GM23338 (cell line): ENCODE results near the gene RHOH. TPM values are rescaled to one million over a fixed set of nuclear protein-coding genes. Genes with fewer than 3 reads are reported as not detected.

Experiments
- ATAC-seq: fragments of 200-7000 bp; cut with Tn5 transposase; 3 replicates; pipeline ENCODE4 v1.9.1; 2020
- DNase-seq: peaks from one replicate; pipeline ENCODE4 v3.0.0-alpha.2; 2015; ENCODE audit warnings: low spot score
- H2AFZ ChIP-seq: fragments of 200-600 bp; sonication (generic); 2 replicates; pipeline ENCODE4 v1.8.0; 2016; ENCODE audit warnings: antibody characterized with exemption, mild to moderate bottlenecking, moderate library complexity
- H3F3A ChIP-seq: fragments of 200-600 bp; sonication (generic); replicated peaks from 2 replicates; pipeline ENCODE4 v1.8.0; 2017; ENCODE audit warnings: antibody characterized with exemption, mixed run types, low read depth
- H3K27ac ChIP-seq: fragments of 200-600 bp; sonication (generic); 2 replicates; pipeline ENCODE4 v1.6.1; 2016; ENCODE audit warnings: low read depth
- H3K27me3 ChIP-seq: fragments of 200-600 bp; sonication (generic); 2 replicates; pipeline ENCODE4 v1.8.0; 2016; ENCODE audit warnings: mild to moderate bottlenecking, mixed run types, moderate library complexity; ENCODE audit not compliant: insufficient read depth
- H3K36me3 ChIP-seq: fragments of 200-600 bp; sonication (generic); 2 replicates; pipeline ENCODE4 v1.8.0; 2016; ENCODE audit warnings: mild to moderate bottlenecking; ENCODE audit not compliant: insufficient read depth
- H3K4me1 ChIP-seq: fragments of 200-600 bp; sonication (generic); 2 replicates; pipeline ENCODE4 v1.8.0; 2016; ENCODE audit warnings: mild to moderate bottlenecking, moderate library complexity; ENCODE audit not compliant: insufficient read depth
- H3K4me2 ChIP-seq: fragments of 200-600 bp; sonication (generic); 2 replicates; pipeline ENCODE4 v1.7.1; 2017; ENCODE audit warnings: mixed run types
- H3K4me3 ChIP-seq: fragments of 200-600 bp; sonication (generic); 2 replicates; pipeline ENCODE4 v1.6.1; 2016; ENCODE audit warnings: mixed run types
- H3K79me2 ChIP-seq: fragments of 200-600 bp; sonication (generic); replicated peaks from 2 replicates; pipeline ENCODE4 v1.8.0; 2017; ENCODE audit warnings: mild to moderate bottlenecking; ENCODE audit not compliant: insufficient read depth
- H3K9me2 ChIP-seq: fragments of 200-600 bp; sonication (generic); 2 replicates; pipeline ENCODE4 v1.8.0; 2017; ENCODE audit not compliant: insufficient read depth
- H4K20me1 ChIP-seq: fragments of 200-600 bp; sonication (generic); replicated peaks from 2 replicates; pipeline ENCODE4 v1.8.0; 2017; ENCODE audit warnings: mild to moderate bottlenecking; ENCODE audit not compliant: insufficient read depth
- H3K27ac Mint-ChIP-seq: 2 replicates; pipeline ENCODE4 v1.8.0; 2020; ENCODE audit warnings: inconsistent platforms, mild to moderate bottlenecking, moderate library complexity, mixed read lengths
- H3K27me3 Mint-ChIP-seq: 3 replicates; pipeline ENCODE4 v1.8.0; 2022; ENCODE audit warnings: low read depth, mild to moderate bottlenecking, moderate library complexity, mixed read lengths, inconsistent platforms; ENCODE audit not compliant: insufficient read depth, poor library complexity
- H3K36me3 Mint-ChIP-seq: 3 replicates; pipeline ENCODE4 v1.8.0; 2021; ENCODE audit warnings: low read depth, mild to moderate bottlenecking, inconsistent platforms, moderate library complexity, mixed read lengths
- H3K4me1 Mint-ChIP-seq: 3 replicates; pipeline ENCODE4 v1.8.0; 2020; ENCODE audit warnings: mild to moderate bottlenecking, inconsistent platforms, mixed read lengths
- H3K4me3 Mint-ChIP-seq: 3 replicates; pipeline ENCODE4 v1.8.0; 2021; ENCODE audit warnings: moderate library complexity, mild to moderate bottlenecking, inconsistent platforms, mixed read lengths
- H3K9me3 Mint-ChIP-seq: 3 replicates; pipeline ENCODE4 v1.8.0; 2020; ENCODE audit warnings: moderate library complexity, mild to moderate bottlenecking, inconsistent platforms, mixed read lengths
- CREB1 ChIP-seq: fragments of 250-450 bp; sonication (Bioruptor Pico); IDR thresholded peaks from 2 replicates; pipeline ENCODE4 v1.5.0; 2020; ENCODE audit warnings: low read depth, mild to moderate bottlenecking, moderate library complexity
- EZH2 ChIP-seq: fragments of 200-600 bp; sonication (generic); IDR thresholded peaks from one replicate; pipeline ENCODE4 v1.8.0; 2017; ENCODE audit warnings: antibody characterized with exemption, mild to moderate bottlenecking, low read depth; ENCODE audit not compliant: unreplicated experiment
- EZH2phosphoT487 ChIP-seq: fragments of 200-600 bp; sonication (generic); IDR thresholded peaks from one replicate; pipeline ENCODE4 v1.8.1; 2018; ENCODE audit warnings: antibody characterized with exemption; ENCODE audit not compliant: unreplicated experiment
- JUNB ChIP-seq: IDR thresholded peaks from one replicate; pipeline ENCODE4 v1.6.1; 2016; ENCODE audit warnings: antibody characterized with exemption; ENCODE audit not compliant: unreplicated experiment
- STAT1 ChIP-seq: IDR thresholded peaks from one replicate; pipeline ENCODE4 v1.6.1; 2016; ENCODE audit warnings: antibody characterized with exemption; ENCODE audit not compliant: unreplicated experiment
- ZNF114 ChIP-seq: fragments of 250-450 bp; sonication (Bioruptor Pico); IDR thresholded peaks from 2 replicates; pipeline ENCODE4 v1.5.0; 2020; ENCODE audit warnings: mild to moderate bottlenecking, moderate library complexity
- polyA plus RNA-seq: library from polyadenylated mRNA; unstranded; fragments of >200 nt; fragmentation: Nextera tagmentation; extraction: Ambion mirVana; gene quantifications from 2 replicates; pipeline ENCODE4 v1.2.1, GENCODE V29; 2016
- total RNA-seq: library from RNA; depleted of rRNA; stranded (reverse); fragments of >200 nt; shearing (Covaris generic); gene quantifications from 2 replicates; pipeline ENCODE4 v1.2.3, GENCODE V29; 2014
- TF ChIP-seq, protein P1 (sequence below): fragments of 250-450 bp; sonication (Bioruptor Pico); IDR thresholded peaks from 2 replicates; pipeline ENCODE4 v1.5.0; 2020; ENCODE audit warnings: mild to moderate bottlenecking, moderate library complexity
- TF ChIP-seq, protein P2 (sequence below), 2 experiments: fragments of 200-600 bp in 1 of 2; sonication (generic) in 1 of 2; conservative IDR thresholded peaks; 2 replicates each; pipeline versions ENCODE4 v1.5.1 to v1.6.1; 2016 to 2017; ENCODE audit warnings: antibody characterized with exemption in 2 of 2, low read depth in 2 of 2, mild to moderate bottlenecking in 2 of 2, moderate library complexity in 1 of 2
- TF ChIP-seq, protein P3 (sequence below): IDR thresholded peaks from one replicate; pipeline ENCODE4 v1.6.1; 2018; ENCODE audit warnings: antibody characterized with exemption; ENCODE audit not compliant: unreplicated experiment

RHOH gene
- total and polyA plus RNA-seq, 2 experiments from 2014 or later: 2.2 to 3.7 TPM

DNA sequence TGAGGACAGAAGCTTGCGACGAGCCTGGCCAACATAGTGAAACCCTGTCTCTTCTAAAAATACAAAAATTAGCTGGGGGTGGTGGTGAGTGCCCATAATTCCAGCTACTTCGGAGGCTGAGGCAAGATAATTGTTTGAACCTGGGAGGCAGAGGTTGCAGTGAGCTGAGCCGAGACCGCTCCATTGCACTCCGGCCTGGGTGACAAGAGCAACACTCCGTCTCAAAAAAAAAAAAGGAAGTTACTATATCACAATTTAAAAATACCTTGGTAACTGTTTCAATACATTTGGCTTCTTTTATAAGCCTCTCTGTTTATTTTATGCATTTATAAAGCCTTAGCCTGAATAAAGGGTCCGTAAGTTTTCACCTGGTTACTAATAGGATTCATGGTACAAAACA, 91.7 kb downstream of the RHOH start:
- Histone ChIP-seq H3F3A (no peaks in the 10 kb centered on the region), H3K27ac (no peak overlapping the region), H3K36me3 (no peaks in the 10 kb centered on the region), H3K27me3 (no peaks in the 10 kb centered on the region), H3K4me1 (no peaks in the 10 kb centered on the region; the same call in 1 of the 2 replicates), H2AFZ (no peak overlapping the region; the same call in 1 of the 2 replicates), H3K4me2 (no peak overlapping the region), H4K20me1 (no peaks in the 10 kb centered on the region), H3K79me2 (no peaks in the 10 kb centered on the region), H3K4me3 (no peak overlapping the region), H3K9me2 (peaks cover 14% of the 10 kb centered on the region; the same call in 1 of the 2 replicates)
- Mint-ChIP-seq H3K4me1 (peaks cover 16% of the 10 kb centered on the region), H3K36me3 (peaks cover 4% of the 10 kb centered on the region), H3K27me3 (peaks cover 13% of the 10 kb centered on the region), H3K27ac (no peak overlapping the region), H3K9me3 (peaks cover 4% of the 10 kb centered on the region; the same call in 2 of the 3 replicates), H3K4me3 (no peak overlapping the region)
- DNase-seq (no peak), ATAC-seq (no peak)
- TF ChIP-seq, protein P1, sequence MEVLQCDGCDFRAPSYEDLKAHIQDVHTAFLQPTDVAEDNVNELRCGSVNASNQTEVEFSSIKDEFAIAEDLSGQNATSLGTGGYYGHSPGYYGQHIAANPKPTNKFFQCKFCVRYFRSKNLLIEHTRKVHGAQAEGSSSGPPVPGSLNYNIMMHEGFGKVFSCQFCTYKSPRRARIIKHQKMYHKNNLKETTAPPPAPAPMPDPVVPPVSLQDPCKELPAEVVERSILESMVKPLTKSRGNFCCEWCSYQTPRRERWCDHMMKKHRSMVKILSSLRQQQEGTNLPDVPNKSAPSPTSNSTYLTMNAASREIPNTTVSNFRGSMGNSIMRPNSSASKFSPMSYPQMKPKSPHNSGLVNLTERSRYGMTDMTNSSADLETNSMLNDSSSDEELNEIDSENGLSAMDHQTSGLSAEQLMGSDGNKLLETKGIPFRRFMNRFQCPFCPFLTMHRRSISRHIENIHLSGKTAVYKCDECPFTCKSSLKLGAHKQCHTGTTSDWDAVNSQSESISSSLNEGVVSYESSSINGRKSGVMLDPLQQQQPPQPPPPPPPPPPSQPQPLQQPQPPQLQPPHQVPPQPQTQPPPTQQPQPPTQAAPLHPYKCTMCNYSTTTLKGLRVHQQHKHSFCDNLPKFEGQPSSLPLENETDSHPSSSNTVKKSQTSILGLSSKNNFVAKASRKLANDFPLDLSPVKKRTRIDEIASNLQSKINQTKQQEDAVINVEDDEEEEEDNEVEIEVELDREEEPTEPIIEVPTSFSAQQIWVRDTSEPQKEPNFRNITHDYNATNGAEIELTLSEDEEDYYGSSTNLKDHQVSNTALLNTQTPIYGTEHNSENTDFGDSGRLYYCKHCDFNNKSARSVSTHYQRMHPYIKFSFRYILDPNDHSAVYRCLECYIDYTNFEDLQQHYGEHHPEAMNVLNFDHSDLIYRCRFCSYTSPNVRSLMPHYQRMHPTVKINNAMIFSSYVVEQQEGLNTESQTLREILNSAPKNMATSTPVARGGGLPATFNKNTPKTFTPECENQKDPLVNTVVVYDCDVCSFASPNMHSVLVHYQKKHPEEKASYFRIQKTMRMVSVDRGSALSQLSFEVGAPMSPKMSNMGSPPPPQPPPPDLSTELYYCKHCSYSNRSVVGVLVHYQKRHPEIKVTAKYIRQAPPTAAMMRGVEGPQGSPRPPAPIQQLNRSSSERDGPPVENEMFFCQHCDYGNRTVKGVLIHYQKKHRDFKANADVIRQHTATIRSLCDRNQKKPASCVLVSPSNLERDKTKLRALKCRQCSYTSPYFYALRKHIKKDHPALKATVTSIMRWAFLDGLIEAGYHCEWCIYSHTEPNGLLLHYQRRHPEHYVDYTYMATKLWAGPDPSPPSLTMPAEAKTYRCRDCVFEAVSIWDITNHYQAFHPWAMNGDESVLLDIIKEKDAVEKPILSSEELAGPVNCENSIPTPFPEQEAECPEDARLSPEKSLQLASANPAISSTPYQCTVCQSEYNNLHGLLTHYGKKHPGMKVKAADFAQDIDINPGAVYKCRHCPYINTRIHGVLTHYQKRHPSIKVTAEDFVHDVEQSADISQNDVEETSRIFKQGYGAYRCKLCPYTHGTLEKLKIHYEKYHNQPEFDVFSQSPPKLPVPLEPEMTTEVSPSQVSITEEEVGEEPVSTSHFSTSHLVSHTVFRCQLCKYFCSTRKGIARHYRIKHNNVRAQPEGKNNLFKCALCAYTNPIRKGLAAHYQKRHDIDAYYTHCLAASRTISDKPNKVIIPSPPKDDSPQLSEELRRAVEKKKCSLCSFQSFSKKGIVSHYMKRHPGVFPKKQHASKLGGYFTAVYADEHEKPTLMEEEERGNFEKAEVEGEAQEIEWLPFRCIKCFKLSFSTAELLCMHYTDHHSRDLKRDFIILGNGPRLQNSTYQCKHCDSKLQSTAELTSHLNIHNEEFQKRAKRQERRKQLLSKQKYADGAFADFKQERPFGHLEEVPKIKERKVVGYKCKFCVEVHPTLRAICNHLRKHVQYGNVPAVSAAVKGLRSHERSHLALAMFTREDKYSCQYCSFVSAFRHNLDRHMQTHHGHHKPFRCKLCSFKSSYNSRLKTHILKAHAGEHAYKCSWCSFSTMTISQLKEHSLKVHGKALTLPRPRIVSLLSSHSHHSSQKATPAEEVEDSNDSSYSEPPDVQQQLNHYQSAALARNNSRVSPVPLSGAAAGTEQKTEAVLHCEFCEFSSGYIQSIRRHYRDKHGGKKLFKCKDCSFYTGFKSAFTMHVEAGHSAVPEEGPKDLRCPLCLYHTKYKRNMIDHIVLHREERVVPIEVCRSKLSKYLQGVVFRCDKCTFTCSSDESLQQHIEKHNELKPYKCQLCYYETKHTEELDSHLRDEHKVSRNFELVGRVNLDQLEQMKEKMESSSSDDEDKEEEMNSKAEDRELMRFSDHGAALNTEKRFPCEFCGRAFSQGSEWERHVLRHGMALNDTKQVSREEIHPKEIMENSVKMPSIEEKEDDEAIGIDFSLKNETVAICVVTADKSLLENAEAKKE (CRISPR knock-in tag): no peak
- no peak for TF ChIP-seq CREB1 (CRISPR knock-in tag)
- no peak for TF ChIP-seq ZNF114 (CRISPR knock-in tag)
- TF ChIP-seq, protein P2, sequence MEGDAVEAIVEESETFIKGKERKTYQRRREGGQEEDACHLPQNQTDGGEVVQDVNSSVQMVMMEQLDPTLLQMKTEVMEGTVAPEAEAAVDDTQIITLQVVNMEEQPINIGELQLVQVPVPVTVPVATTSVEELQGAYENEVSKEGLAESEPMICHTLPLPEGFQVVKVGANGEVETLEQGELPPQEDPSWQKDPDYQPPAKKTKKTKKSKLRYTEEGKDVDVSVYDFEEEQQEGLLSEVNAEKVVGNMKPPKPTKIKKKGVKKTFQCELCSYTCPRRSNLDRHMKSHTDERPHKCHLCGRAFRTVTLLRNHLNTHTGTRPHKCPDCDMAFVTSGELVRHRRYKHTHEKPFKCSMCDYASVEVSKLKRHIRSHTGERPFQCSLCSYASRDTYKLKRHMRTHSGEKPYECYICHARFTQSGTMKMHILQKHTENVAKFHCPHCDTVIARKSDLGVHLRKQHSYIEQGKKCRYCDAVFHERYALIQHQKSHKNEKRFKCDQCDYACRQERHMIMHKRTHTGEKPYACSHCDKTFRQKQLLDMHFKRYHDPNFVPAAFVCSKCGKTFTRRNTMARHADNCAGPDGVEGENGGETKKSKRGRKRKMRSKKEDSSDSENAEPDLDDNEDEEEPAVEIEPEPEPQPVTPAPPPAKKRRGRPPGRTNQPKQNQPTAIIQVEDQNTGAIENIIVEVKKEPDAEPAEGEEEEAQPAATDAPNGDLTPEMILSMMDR (conservative IDR thresholded peaks at IDR 0.05; ENCODE audit: low read depth in 2 of 2): no peak
- TF ChIP-seq EZH2phosphoT487: no peak
- TF ChIP-seq, protein P3, sequence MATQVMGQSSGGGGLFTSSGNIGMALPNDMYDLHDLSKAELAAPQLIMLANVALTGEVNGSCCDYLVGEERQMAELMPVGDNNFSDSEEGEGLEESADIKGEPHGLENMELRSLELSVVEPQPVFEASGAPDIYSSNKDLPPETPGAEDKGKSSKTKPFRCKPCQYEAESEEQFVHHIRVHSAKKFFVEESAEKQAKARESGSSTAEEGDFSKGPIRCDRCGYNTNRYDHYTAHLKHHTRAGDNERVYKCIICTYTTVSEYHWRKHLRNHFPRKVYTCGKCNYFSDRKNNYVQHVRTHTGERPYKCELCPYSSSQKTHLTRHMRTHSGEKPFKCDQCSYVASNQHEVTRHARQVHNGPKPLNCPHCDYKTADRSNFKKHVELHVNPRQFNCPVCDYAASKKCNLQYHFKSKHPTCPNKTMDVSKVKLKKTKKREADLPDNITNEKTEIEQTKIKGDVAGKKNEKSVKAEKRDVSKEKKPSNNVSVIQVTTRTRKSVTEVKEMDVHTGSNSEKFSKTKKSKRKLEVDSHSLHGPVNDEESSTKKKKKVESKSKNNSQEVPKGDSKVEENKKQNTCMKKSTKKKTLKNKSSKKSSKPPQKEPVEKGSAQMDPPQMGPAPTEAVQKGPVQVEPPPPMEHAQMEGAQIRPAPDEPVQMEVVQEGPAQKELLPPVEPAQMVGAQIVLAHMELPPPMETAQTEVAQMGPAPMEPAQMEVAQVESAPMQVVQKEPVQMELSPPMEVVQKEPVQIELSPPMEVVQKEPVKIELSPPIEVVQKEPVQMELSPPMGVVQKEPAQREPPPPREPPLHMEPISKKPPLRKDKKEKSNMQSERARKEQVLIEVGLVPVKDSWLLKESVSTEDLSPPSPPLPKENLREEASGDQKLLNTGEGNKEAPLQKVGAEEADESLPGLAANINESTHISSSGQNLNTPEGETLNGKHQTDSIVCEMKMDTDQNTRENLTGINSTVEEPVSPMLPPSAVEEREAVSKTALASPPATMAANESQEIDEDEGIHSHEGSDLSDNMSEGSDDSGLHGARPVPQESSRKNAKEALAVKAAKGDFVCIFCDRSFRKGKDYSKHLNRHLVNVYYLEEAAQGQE: no peak
- TF ChIP-seq STAT1: no peak
- no peak for TF ChIP-seq EZH2
- TF ChIP-seq JUNB: no peak
